Measurements from ENCODE around the gene ABCC8. TPM values are rescaled to one million over a fixed set of nuclear protein-coding genes. Genes with fewer than 3 reads are reported as not detected.

ABCC8 gene
- total and polyA plus RNA-seq, 2 experiments from 2014 or later, result 2.0 to 3.4 TPM

GRCh38 chr11:17514476-17514875, 37.8 kb upstream of the ABCC8 start:
- H3K36me3 ChIP-seq (ENCODE audit: insufficient read depth), result no peaks in the 10 kb centered on the region
- H3K79me2 ChIP-seq (replicated peaks; ENCODE audit: insufficient read depth), result no peaks in the 10 kb centered on the region
- no peaks in the 10 kb centered on the region for H3K9me2 ChIP-seq (ENCODE audit: insufficient read depth)
- DNase-seq (ENCODE audit: low spot score) (no peak), ATAC-seq (no peak)
- no peak overlapping the region for H2AFZ ChIP-seq
- H4K20me1 ChIP-seq (replicated peaks; ENCODE audit: insufficient read depth), result no peaks in the 10 kb centered on the region
- no peaks in the 10 kb centered on the region for H3K27me3 ChIP-seq (ENCODE audit: insufficient read depth)
- Mint-ChIP-seq H3K27ac (no peak overlapping the region), H3K36me3 (ENCODE audit: low read depth) (no peaks in the 10 kb centered on the region; the same call in 2 of the 3 replicates), H3K9me3 (no peaks in the 10 kb centered on the region), H3K4me3 (no peak overlapping the region), H3K27me3 (ENCODE audit: insufficient read depth, low read depth, poor library complexity) (peaks cover 2% of the 10 kb centered on the region), H3K4me1 (peaks cover 27% of the 10 kb centered on the region)
- TF ChIP-seq ZNF114 (CRISPR knock-in tag; IDR thresholded peaks at IDR 0.05) (no peak), POLR2AphosphoS5 (IDR thresholded peaks at IDR 0.05; ENCODE audit: low read depth) (no peak), EZH2phosphoT487 (IDR thresholded peaks at IDR 0.05; ENCODE audit: unreplicated experiment) (no peak), CREB1 (CRISPR knock-in tag; IDR thresholded peaks at IDR 0.05; ENCODE audit: low read depth) (no peak), JUNB (IDR thresholded peaks at IDR 0.05; ENCODE audit: unreplicated experiment) (no peak), NANOG (IDR thresholded peaks at IDR 0.05; ENCODE audit: borderline replicate concordance) (no peak), ZNF331 (CRISPR knock-in tag; IDR thresholded peaks at IDR 0.05; ENCODE audit: low read depth) (no peak), CTCF (conservative IDR thresholded peaks at IDR 0.05; ENCODE audit: low read depth in 2 of 2) (no peak)
- TF ChIP-seq, protein P1, sequence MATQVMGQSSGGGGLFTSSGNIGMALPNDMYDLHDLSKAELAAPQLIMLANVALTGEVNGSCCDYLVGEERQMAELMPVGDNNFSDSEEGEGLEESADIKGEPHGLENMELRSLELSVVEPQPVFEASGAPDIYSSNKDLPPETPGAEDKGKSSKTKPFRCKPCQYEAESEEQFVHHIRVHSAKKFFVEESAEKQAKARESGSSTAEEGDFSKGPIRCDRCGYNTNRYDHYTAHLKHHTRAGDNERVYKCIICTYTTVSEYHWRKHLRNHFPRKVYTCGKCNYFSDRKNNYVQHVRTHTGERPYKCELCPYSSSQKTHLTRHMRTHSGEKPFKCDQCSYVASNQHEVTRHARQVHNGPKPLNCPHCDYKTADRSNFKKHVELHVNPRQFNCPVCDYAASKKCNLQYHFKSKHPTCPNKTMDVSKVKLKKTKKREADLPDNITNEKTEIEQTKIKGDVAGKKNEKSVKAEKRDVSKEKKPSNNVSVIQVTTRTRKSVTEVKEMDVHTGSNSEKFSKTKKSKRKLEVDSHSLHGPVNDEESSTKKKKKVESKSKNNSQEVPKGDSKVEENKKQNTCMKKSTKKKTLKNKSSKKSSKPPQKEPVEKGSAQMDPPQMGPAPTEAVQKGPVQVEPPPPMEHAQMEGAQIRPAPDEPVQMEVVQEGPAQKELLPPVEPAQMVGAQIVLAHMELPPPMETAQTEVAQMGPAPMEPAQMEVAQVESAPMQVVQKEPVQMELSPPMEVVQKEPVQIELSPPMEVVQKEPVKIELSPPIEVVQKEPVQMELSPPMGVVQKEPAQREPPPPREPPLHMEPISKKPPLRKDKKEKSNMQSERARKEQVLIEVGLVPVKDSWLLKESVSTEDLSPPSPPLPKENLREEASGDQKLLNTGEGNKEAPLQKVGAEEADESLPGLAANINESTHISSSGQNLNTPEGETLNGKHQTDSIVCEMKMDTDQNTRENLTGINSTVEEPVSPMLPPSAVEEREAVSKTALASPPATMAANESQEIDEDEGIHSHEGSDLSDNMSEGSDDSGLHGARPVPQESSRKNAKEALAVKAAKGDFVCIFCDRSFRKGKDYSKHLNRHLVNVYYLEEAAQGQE (IDR thresholded peaks at IDR 0.05; ENCODE audit: unreplicated experiment), result no peak
- TF ChIP-seq, protein P2, sequence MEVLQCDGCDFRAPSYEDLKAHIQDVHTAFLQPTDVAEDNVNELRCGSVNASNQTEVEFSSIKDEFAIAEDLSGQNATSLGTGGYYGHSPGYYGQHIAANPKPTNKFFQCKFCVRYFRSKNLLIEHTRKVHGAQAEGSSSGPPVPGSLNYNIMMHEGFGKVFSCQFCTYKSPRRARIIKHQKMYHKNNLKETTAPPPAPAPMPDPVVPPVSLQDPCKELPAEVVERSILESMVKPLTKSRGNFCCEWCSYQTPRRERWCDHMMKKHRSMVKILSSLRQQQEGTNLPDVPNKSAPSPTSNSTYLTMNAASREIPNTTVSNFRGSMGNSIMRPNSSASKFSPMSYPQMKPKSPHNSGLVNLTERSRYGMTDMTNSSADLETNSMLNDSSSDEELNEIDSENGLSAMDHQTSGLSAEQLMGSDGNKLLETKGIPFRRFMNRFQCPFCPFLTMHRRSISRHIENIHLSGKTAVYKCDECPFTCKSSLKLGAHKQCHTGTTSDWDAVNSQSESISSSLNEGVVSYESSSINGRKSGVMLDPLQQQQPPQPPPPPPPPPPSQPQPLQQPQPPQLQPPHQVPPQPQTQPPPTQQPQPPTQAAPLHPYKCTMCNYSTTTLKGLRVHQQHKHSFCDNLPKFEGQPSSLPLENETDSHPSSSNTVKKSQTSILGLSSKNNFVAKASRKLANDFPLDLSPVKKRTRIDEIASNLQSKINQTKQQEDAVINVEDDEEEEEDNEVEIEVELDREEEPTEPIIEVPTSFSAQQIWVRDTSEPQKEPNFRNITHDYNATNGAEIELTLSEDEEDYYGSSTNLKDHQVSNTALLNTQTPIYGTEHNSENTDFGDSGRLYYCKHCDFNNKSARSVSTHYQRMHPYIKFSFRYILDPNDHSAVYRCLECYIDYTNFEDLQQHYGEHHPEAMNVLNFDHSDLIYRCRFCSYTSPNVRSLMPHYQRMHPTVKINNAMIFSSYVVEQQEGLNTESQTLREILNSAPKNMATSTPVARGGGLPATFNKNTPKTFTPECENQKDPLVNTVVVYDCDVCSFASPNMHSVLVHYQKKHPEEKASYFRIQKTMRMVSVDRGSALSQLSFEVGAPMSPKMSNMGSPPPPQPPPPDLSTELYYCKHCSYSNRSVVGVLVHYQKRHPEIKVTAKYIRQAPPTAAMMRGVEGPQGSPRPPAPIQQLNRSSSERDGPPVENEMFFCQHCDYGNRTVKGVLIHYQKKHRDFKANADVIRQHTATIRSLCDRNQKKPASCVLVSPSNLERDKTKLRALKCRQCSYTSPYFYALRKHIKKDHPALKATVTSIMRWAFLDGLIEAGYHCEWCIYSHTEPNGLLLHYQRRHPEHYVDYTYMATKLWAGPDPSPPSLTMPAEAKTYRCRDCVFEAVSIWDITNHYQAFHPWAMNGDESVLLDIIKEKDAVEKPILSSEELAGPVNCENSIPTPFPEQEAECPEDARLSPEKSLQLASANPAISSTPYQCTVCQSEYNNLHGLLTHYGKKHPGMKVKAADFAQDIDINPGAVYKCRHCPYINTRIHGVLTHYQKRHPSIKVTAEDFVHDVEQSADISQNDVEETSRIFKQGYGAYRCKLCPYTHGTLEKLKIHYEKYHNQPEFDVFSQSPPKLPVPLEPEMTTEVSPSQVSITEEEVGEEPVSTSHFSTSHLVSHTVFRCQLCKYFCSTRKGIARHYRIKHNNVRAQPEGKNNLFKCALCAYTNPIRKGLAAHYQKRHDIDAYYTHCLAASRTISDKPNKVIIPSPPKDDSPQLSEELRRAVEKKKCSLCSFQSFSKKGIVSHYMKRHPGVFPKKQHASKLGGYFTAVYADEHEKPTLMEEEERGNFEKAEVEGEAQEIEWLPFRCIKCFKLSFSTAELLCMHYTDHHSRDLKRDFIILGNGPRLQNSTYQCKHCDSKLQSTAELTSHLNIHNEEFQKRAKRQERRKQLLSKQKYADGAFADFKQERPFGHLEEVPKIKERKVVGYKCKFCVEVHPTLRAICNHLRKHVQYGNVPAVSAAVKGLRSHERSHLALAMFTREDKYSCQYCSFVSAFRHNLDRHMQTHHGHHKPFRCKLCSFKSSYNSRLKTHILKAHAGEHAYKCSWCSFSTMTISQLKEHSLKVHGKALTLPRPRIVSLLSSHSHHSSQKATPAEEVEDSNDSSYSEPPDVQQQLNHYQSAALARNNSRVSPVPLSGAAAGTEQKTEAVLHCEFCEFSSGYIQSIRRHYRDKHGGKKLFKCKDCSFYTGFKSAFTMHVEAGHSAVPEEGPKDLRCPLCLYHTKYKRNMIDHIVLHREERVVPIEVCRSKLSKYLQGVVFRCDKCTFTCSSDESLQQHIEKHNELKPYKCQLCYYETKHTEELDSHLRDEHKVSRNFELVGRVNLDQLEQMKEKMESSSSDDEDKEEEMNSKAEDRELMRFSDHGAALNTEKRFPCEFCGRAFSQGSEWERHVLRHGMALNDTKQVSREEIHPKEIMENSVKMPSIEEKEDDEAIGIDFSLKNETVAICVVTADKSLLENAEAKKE (CRISPR knock-in tag; IDR thresholded peaks at IDR 0.05), result no peak
- peaks cover 12% of the 10 kb centered on the region; the same call in 1 of the 2 replicates for H3K4me1 ChIP-seq (ENCODE audit: insufficient read depth)
- no peak overlapping the region for H3K4me3 ChIP-seq
- no peak overlapping the region for H3K27ac ChIP-seq (ENCODE audit: low read depth)
- no peak overlapping the region for H3K4me2 ChIP-seq
- H3F3A ChIP-seq (replicated peaks; ENCODE audit: low read depth), result no peaks in the 10 kb centered on the region
